Measurements from ENCODE around the gene ZBP1.

GRCh38 chr20:57582432-57583288 is 37.6 kb downstream of the ZBP1 start:
- TF ChIP-seq SMC3 (IDR thresholded peaks at IDR 0.05; ENCODE audit: borderline replicate concordance, low read length) = no peak
- no peak for TF ChIP-seq JUND (IDR thresholded peaks at IDR 0.05; ENCODE audit: low read depth, low read length)
- no peak for TF ChIP-seq ESRRA (IDR thresholded peaks at IDR 0.05; ENCODE audit: low read length)
- no peak for TF ChIP-seq ZNF592 (IDR thresholded peaks at IDR 0.05)
- TF ChIP-seq TAF1 (IDR thresholded peaks at IDR 0.05; ENCODE audit: borderline replicate concordance, low read depth, low read length) = no peak
- no peak for TF ChIP-seq NRF1 (conservative IDR thresholded peaks at IDR 0.05; ENCODE audit: low read depth, low read length)
- no peak for TF ChIP-seq EP300 (IDR thresholded peaks at IDR 0.05; ENCODE audit: borderline replicate concordance in 1 of 2, control insufficient read depth in 1 of 2, low read depth in 2 of 2, low read length in 2 of 2)
- no peak for TF ChIP-seq CREM (IDR thresholded peaks at IDR 0.05; ENCODE audit: low read depth)
- TF ChIP-seq FOS (IDR thresholded peaks at IDR 0.05; ENCODE audit: borderline replicate concordance, extremely low read depth, insufficient read length) = no peak
- TF ChIP-seq YY1 (IDR thresholded peaks at IDR 0.05; ENCODE audit: low read depth, low read length) = no peak
- no peak for TF ChIP-seq EED (IDR thresholded peaks at IDR 0.05; ENCODE audit: low read depth)
- TF ChIP-seq ETV6 (conservative IDR thresholded peaks at IDR 0.05 in 1 of 2, IDR thresholded peaks at IDR 0.05 in 1 of 2; ENCODE audit: borderline replicate concordance in 1 of 2, low read depth in 1 of 2) = no peak
- TF ChIP-seq ZNF24 (IDR thresholded peaks at IDR 0.05) = no peak
- TF ChIP-seq ZNF274 (IDR thresholded peaks at IDR 0.05; ENCODE audit: insufficient read depth, insufficient read length) = no peak
